Mucosa of descending colon (tissue), 3 donors: Measurements from ENCODE around the gene PLXDC2. TPM values are rescaled to one million over a fixed set of nuclear protein-coding genes. Genes with fewer than 3 reads are reported as not detected.

Experiments
- ATAC-seq: fragments of 200-7000 bp; cut with Tn5 transposase; one replicate; pipeline ENCODE4 v1.9.1; 2020; ENCODE audit warnings: mild to moderate bottlenecking, moderate library complexity
- DNase-seq, 3 donors: peaks; one replicate each; pipeline ENCODE4 v3.0.0-alpha.2; 2020
- H3K36me3 ChIP-seq: fragments of 200-600 bp; one replicate; pipeline ENCODE4 v1.8.0; 2021; ENCODE audit warnings: low read depth, mild to moderate bottlenecking
- H3K4me1 ChIP-seq: fragments of 200-600 bp; one replicate; pipeline ENCODE4 v1.8.0; 2021; ENCODE audit warnings: low read depth, mild to moderate bottlenecking
- H3K4me3 ChIP-seq: fragments of 200-600 bp; one replicate; pipeline ENCODE4 v1.8.0; 2021; ENCODE audit warnings: mild to moderate bottlenecking
- H3K9me3 ChIP-seq: fragments of 200-600 bp; one replicate; pipeline ENCODE4 v1.8.0; 2021; ENCODE audit warnings: mild to moderate bottlenecking
- intact Hi-C, 2 donors: fragments of 100-400 bp; cut with DNase I in 1 of 2; cut with micrococcal nuclease in 1 of 2; formaldehyde crosslinking; loops; one replicate each; pipeline versions ENCODE4 v1.11.0 to v1.11.1; 2022; cut with DNase I, micrococcal nuclease
- total RNA-seq, 3 donors: library from RNA; stranded (reverse); fragmentation: NEBNext Ultra II Directional in 2 of 3; extraction: Animal tissue kit (Norgen Biotek cat#: 25700) in 2 of 3; gene quantifications; one replicate each; pipeline versions ENCODE4 v1.2.1 to v1.2.4, GENCODE V29; 2021 to 2023
- TF ChIP-seq, protein P1 (sequence below): fragments of 200-600 bp; IDR thresholded peaks from one replicate; pipeline ENCODE4 v1.8.0; 2022; ENCODE audit warnings: antibody characterized with exemption, mild to moderate bottlenecking
- donor health status: DM: no; HTN: no; CAD: no; lungs with moderate emphysema.
- donor health status: DM: no; HTN: no; CAD: no.
- donor health status: DM: no; HTN: yes; CAD: no.

PLXDC2 gene
- total RNA-seq, 3 donors from 2014 or later: 19.9 to 31.6 (median 30.3) TPM

DNA sequence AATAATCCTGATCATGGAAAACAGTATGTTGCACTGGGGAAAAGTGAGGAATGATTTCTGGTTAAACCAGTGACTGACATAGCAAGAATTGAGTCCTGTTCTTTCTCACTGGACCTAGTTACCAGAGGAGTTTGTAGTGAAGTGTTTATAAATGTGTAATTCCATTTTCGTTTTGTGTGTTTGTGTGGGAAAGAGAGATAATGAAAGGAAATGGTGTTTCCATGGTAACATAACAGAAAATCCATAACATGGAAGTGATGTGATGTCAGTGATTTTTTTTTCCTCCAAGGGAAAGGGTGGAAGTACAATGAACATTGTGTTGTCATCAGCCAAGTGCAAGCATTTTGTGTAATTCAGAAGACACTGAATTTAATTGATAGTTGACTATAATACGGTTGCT, 283.9 kb downstream of the PLXDC2 start:
- H3K9me3 ChIP-seq: no peaks in the 10 kb centered on the region
- DNase-seq: no peak
- TF ChIP-seq, protein P1, sequence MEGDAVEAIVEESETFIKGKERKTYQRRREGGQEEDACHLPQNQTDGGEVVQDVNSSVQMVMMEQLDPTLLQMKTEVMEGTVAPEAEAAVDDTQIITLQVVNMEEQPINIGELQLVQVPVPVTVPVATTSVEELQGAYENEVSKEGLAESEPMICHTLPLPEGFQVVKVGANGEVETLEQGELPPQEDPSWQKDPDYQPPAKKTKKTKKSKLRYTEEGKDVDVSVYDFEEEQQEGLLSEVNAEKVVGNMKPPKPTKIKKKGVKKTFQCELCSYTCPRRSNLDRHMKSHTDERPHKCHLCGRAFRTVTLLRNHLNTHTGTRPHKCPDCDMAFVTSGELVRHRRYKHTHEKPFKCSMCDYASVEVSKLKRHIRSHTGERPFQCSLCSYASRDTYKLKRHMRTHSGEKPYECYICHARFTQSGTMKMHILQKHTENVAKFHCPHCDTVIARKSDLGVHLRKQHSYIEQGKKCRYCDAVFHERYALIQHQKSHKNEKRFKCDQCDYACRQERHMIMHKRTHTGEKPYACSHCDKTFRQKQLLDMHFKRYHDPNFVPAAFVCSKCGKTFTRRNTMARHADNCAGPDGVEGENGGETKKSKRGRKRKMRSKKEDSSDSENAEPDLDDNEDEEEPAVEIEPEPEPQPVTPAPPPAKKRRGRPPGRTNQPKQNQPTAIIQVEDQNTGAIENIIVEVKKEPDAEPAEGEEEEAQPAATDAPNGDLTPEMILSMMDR: no peak

DNA sequence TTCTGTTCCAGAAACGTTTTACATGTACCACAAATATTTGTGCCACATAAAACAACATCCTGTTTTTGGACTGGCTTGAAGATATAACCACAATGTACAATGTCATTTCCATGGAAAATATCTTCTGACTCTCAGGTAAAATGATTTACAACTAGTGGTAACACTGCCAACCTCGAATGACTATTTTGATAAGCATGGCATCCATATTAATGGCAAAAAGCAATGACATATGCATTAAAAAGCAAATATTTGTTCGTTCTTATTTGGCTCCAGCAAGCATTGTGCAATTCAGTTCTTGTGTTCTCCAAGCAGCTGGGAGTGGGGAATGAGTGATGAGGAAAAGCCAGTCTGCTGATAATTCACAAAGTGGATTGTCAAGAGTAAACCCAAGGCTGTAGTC, 289.0 kb downstream of the PLXDC2 start:
- Histone ChIP-seq H3K4me1 (no peaks in the 10 kb centered on the region), H3K4me3 (no peak overlapping the region), H3K9me3 (no peaks in the 10 kb centered on the region), H3K36me3 (no peaks in the 10 kb centered on the region)
- TF ChIP-seq, protein P1: no peak
- DNase-seq (no peak), ATAC-seq (peak; percentile 35)
- intact Hi-C loops: no loop called here

More for the DNA sequence above, 283.9 kb downstream of the PLXDC2 start:
- Histone ChIP-seq H3K4me3 (no peak overlapping the region), H3K4me1 (peaks cover 4% of the 10 kb centered on the region), H3K36me3 (no peaks in the 10 kb centered on the region)
- peak; percentile 86 for ATAC-seq
- intact Hi-C loops: no loop called here

DNA sequence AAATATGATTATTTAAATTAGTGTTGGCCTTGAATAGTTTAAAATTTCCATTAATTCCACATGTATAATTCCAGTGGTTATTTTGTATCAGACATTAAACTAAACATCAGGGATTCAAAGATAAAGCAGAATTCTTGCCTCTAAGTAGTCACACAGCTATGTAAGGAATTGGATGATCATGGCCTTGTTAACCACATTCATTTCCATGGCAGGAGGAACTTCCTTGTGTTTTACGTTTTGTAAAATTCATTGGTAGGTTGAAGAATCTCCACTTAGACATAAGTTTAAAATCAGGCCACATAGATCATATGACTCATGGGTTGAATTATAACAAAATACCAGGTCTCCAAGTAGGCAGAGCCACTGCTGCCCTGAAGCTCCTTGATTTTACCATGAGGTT, 289.7 kb downstream of the PLXDC2 start:
- H3K9me3 ChIP-seq: no peaks in the 10 kb centered on the region
- no peak overlapping the region for H3K4me3 ChIP-seq
- TF ChIP-seq, protein P1: no peak
- ATAC-seq (no peak), DNase-seq (no peak)
- H3K36me3 ChIP-seq: no peaks in the 10 kb centered on the region
- intact Hi-C loops: no loop called here
- H3K4me1 ChIP-seq: no peaks in the 10 kb centered on the region

DNA sequence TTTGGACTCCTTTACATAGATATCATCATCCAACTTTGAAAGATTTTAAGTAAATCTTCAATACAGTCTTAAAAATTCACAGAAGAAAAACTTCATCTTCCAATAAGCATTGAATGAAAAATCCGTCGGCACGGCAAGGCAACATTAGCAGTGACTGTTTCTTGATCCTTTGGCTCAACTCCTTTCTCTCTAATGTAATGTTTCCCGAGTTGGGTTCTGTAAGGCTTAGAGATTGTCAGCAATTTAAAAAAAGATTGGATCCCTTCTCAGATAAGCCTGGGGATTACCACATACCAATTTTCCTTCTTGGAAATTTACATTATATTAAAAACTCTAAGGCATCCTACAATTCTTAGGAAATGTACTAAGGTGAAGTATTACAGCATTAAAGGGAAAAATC, 291.8 kb downstream of the PLXDC2 start:
- H3K36me3 ChIP-seq: no peaks in the 10 kb centered on the region
- DNase-seq: no peak
- TF ChIP-seq, protein P1: no peak
- H3K9me3 ChIP-seq: no peaks in the 10 kb centered on the region
- H3K4me3 ChIP-seq: no peak overlapping the region
- ATAC-seq: no peak
- H3K4me1 ChIP-seq: no peaks in the 10 kb centered on the region
- intact Hi-C loops: no loop called here

- DNase-seq (no peak), ATAC-seq (no peak)
- intact Hi-C loops: no loop called here
- Histone ChIP-seq H3K36me3 (no peaks in the 10 kb centered on the region), H3K9me3 (no peaks in the 10 kb centered on the region), H3K4me1 (no peaks in the 10 kb centered on the region), H3K4me3 (no peak overlapping the region)
- TF ChIP-seq, protein P1: no peak
These were observed 293.4 kb downstream of the PLXDC2 start for GRCh38 chr10:20109613-20110012.
